Effector memory CD4-positive, alpha-beta T cell (primary cell): ENCODE measurements around the gene SLC6A18.

ENCODE experiments used
- DNase-seq, 3 donors: peaks; one replicate each; pipeline ENCODE4 v3.0.0-alpha.2; 2020
- H3K27ac ChIP-seq: 2 replicates; pipeline ENCODE4 v1.7.0; 2013; ENCODE audit warnings: mild to moderate bottlenecking, low read length, moderate library complexity; ENCODE audit not compliant: insufficient read depth, poor library complexity, severe bottlenecking
- H3K27me3 ChIP-seq: replicated peaks from 2 replicates; pipeline ENCODE4 v1.7.0; 2013; ENCODE audit warnings: mild to moderate bottlenecking, low read length; ENCODE audit not compliant: insufficient read depth, control insufficient read depth, poor library complexity, severe bottlenecking
- H3K36me3 ChIP-seq: 2 replicates; pipeline ENCODE4 v1.7.0; 2013; ENCODE audit warnings: mild to moderate bottlenecking, low read length, moderate library complexity; ENCODE audit not compliant: control insufficient read depth, insufficient read depth
- H3K4me1 ChIP-seq: 2 replicates; pipeline ENCODE4 v1.7.0; 2013; ENCODE audit warnings: low read length, mild to moderate bottlenecking; ENCODE audit not compliant: control insufficient read depth, insufficient read depth, poor library complexity, severe bottlenecking
- H3K4me3 ChIP-seq: 2 replicates; pipeline ENCODE4 v1.7.0; 2013; ENCODE audit warnings: low read length, low read depth, mild to moderate bottlenecking; ENCODE audit not compliant: insufficient read depth, poor library complexity, severe bottlenecking
- H3K9me3 ChIP-seq: 2 replicates; pipeline ENCODE4 v1.7.0; 2013; ENCODE audit warnings: mild to moderate bottlenecking, low read length, moderate library complexity; ENCODE audit not compliant: control insufficient read depth

Gene SLC6A18

GRCh38 chr5:1294206-1294834, 69.1 kb downstream of the SLC6A18 start:
- H3K36me3 ChIP-seq: no peaks in the 10 kb centered on the region
- no peak overlapping the region for H3K27ac ChIP-seq
- no peaks in the 10 kb centered on the region for H3K9me3 ChIP-seq
- no peak for DNase-seq
- peak overlapping the region; percentile 39 for H3K4me3 ChIP-seq
- H3K27me3 ChIP-seq: no peaks in the 10 kb centered on the region
- H3K4me1 ChIP-seq: peaks cover 13% of the 10 kb centered on the region

- Histone ChIP-seq H3K36me3 (no peaks in the 10 kb centered on the region), H3K27ac (no peak within 1 kb of the TSS), H3K4me1 (peaks cover 13% of the 10 kb centered on the region), H3K9me3 (no peaks in the 10 kb centered on the region), H3K4me3 (peak within 1 kb of the TSS; percentile 39), H3K27me3 (no peaks in the 10 kb centered on the region)
- DNase-seq: peak; percentile 37 to 60 (median 56)
These were observed 69.9 kb downstream of the SLC6A18 start, which contains the start of gene TERT for GRCh38 chr5:1294835-1295649. TSS of gene TERT (minus strand) at chr5:1295068. CDS start at chr5:1294989, 79 bp downstream.

GRCh38 chr5:1295650-1296037, 70.5 kb downstream of the SLC6A18 start:
- Histone ChIP-seq H3K4me1 (peaks cover 13% of the 10 kb centered on the region), H3K36me3 (no peaks in the 10 kb centered on the region), H3K9me3 (no peaks in the 10 kb centered on the region), H3K27me3 (no peaks in the 10 kb centered on the region), H3K27ac (no peak overlapping the region), H3K4me3 (peak overlapping the region; percentile 39)
- DNase-seq: no peak
